ENCODE data around the gene TSPO.
"Not testable (repeated sequence)": the region's sequence is repeated elsewhere in the genome, so short reads cannot be mapped to it uniquely, and the experiment has no call there.

TSPO gene

GRCh38 chr22:43131773-43132501 lies 19.4 kb upstream of the TSPO start:
- DNase-seq: no peak

GRCh38 chr22:43133401-43133800 lies 18.0 kb upstream of the TSPO start:
- no peak for DNase-seq

GRCh38 chr22:43134553-43134952 lies 16.8 kb upstream of the TSPO start:
- no peak for DNase-seq

- DNase-seq: no peak
Observed at GRCh38 chr22:43135565-43135964, 15.8 kb upstream of the TSPO start.

GRCh38 chr22:43136255-43136654 lies 15.1 kb upstream of the TSPO start:
- DNase-seq: no peak

- no peak for DNase-seq
Observed at GRCh38 chr22:43136801-43137200, 14.6 kb upstream of the TSPO start.

GRCh38 chr22:43142880-43143562 lies 8.3 kb upstream of the TSPO start, which contains the start of gene MCAT:
Gene MCAT (minus strand): TSS chr22:43143398. CDS start chr22:43143348, 50 bp downstream.
- peak; percentile 90 for DNase-seq

GRCh38 chr22:43144949-43145348 lies 6.4 kb upstream of the TSPO start:
- DNase-seq: no peak

GRCh38 chr22:43145371-43145770 lies 6.0 kb upstream of the TSPO start:
- DNase-seq: not testable (repeated sequence)

GRCh38 chr22:43146332-43146731 lies 5.0 kb upstream of the TSPO start:
- DNase-seq: not testable (repeated sequence)

GRCh38 chr22:43147821-43148220 lies 3.5 kb upstream of the TSPO start:
- peak; percentile 91 for DNase-seq

GRCh38 chr22:43148581-43148980 lies 2.8 kb upstream of the TSPO start:
- peak; percentile 89 for DNase-seq

GRCh38 chr22:43150731-43151206 lies 590 bp upstream of the TSPO start:
- DNase-seq: no peak

- DNase-seq: no peak
Observed at GRCh38 chr22:43152003-43152356, 621 bp downstream of the TSPO start.

GRCh38 chr22:43152357-43153071 lies 1.2 kb downstream of the TSPO start:
- peak; percentile 82 for DNase-seq

GRCh38 chr22:43153899-43154298 lies 2.5 kb downstream of the TSPO start:
- no peak for DNase-seq

GRCh38 chr22:43154887-43155536 lies 3.7 kb downstream of the TSPO start:
- no peak for DNase-seq

GRCh38 chr22:43155789-43156188 lies 4.4 kb downstream of the TSPO start:
- no peak for DNase-seq

GRCh38 chr22:43156413-43156812 lies 5.1 kb downstream of the TSPO start:
- DNase-seq: no peak

GRCh38 chr22:43157874-43158546 lies 6.7 kb downstream of the TSPO start:
- no peak for DNase-seq

- DNase-seq: no peak
Observed at GRCh38 chr22:43158778-43159483, 7.6 kb downstream of the TSPO start.

Data from RPMI8226 (cell line).